Thyroid gland (tissue), 4 donors: Measurements from ENCODE around the gene WWTR1. TPM values are rescaled to one million over a fixed set of nuclear protein-coding genes. Genes with fewer than 3 reads are reported as not detected.
A peak's percentile ranks its signal among the peaks of the same experiment; 100 is the strongest.

Experiments
- DNase-seq, 2 donors: peaks; one replicate each; pipeline ENCODE4 v3.0.0-alpha.2; 2019
- H3K27ac ChIP-seq, 3 donors: fragments of 200-600 bp; sonication (generic); 1 replicate in 2 of 3; 2 replicates in 1 of 3; pipeline ENCODE4 v1.5.1; 2016 to 2019; ENCODE audit warnings: mild to moderate bottlenecking in 1 of 3, moderate library complexity in 1 of 3
- H3K27me3 ChIP-seq: fragments of 200-600 bp; sonication (generic); one replicate; pipeline ENCODE4 v1.5.1; 2019
- H3K36me3 ChIP-seq, 2 donors: fragments of 200-600 bp; sonication (generic); one replicate each; pipeline ENCODE4 v1.5.1; 2016 to 2019
- H3K4me1 ChIP-seq, 2 donors: fragments of 200-600 bp; sonication (generic); one replicate each; pipeline ENCODE4 v1.5.1; 2017 to 2019
- H3K4me3 ChIP-seq, 3 donors: fragments of 200-600 bp; sonication (generic); replicated peaks in 1 of 3; 1 replicate in 2 of 3; 2 replicates in 1 of 3; pipeline ENCODE4 v1.5.1; 2016; ENCODE audit warnings: mild to moderate bottlenecking in 1 of 3
- H3K9me3 ChIP-seq: fragments of 200-600 bp; sonication (generic); one replicate; pipeline ENCODE4 v1.5.1; 2017
- CTCF ChIP-seq, 6 experiments: fragments of 200-600 bp in 3 of 6; fragments of 450-650 bp in 3 of 6; sonication (generic) in 3 of 6; IDR thresholded peaks; one replicate each; pipeline ENCODE4 v1.5.1; 2016 to 2019; ENCODE audit warnings: antibody characterized with exemption in 6 of 6, mild to moderate bottlenecking in 2 of 6, inconsistent platforms in 1 of 6, moderate library complexity in 1 of 6
- POLR2A ChIP-seq, 2 donors: fragments of 450-650 bp; IDR thresholded peaks; one replicate each; pipeline ENCODE4 v1.6.1; 2017; ENCODE audit warnings: antibody characterized with exemption in 2 of 2, mild to moderate bottlenecking in 2 of 2, moderate library complexity in 1 of 2
- WGBS, 2 donors: methylation state at CpG; one replicate each; pipeline ENCODE4 v1.1.5; 2017; 5-methylcytosine and 5-hydroxymethylcytosine counted together
- intact Hi-C: fragments of 100-400 bp; cut with DNase I; formaldehyde crosslinking; loops from one replicate; pipeline ENCODE4 v1.15.1; 2023
- total RNA-seq, 4 donors: library from RNA; depleted of rRNA; stranded (reverse); fragments of >200 nt; gene quantifications; one replicate each; pipeline ENCODE4 v1.2.3, GENCODE V29; 2016

Gene WWTR1
- total RNA-seq, 4 donors from 2014 or later = 56.7 to 87.6 (median 78.5) TPM

- Histone ChIP-seq H3K4me3 (no peak overlapping the region), H3K27ac (peak overlapping the region in 2 of 3 donors; percentile 20 to 95), H3K4me1 (peaks cover 47 to 70% of the 10 kb centered on the region in 2 donors), H3K36me3 (no peaks in the 10 kb centered on the region), H3K9me3 (no peaks in the 10 kb centered on the region), H3K27me3 (no peaks in the 10 kb centered on the region)
- intact Hi-C loops = loop anchor here (10.0 kb wide), 1 partner anchor 52 kb away; no protein-coding TSS in a partner anchor
- WGBS, 2 donors = 49 to 57% methylated on average over 8 of the region's 8 CpGs
- no peak for DNase-seq
- TF ChIP-seq CTCF (IDR thresholded peaks at IDR 0.05) (no peak), POLR2A (IDR thresholded peaks at IDR 0.05) (no peak)
Measured at GRCh38 chr3:149532489-149533180, 125.2 kb downstream of the WWTR1 start.

GRCh38 chr3:149529099-149529498 is 128.7 kb downstream of the WWTR1 start:
- H3K27me3 ChIP-seq = no peaks in the 10 kb centered on the region
- H3K4me1 ChIP-seq = peaks cover 21 to 43% of the 10 kb centered on the region in 2 donors
- TF ChIP-seq CTCF (IDR thresholded peaks at IDR 0.05) = no peak
- TF ChIP-seq POLR2A (IDR thresholded peaks at IDR 0.05) = no peak
- no peak for DNase-seq
- no peak overlapping the region for H3K4me3 ChIP-seq
- intact Hi-C loops = loop anchor here (5.0 kb wide), 1 partner anchor 188 kb away; no protein-coding TSS in a partner anchor
- peak overlapping the region in 1 of 3 donors; percentile 77 for H3K27ac ChIP-seq
- peaks cover 0 to 6% of the 10 kb centered on the region in 2 donors for H3K36me3 ChIP-seq
- no peaks in the 10 kb centered on the region for H3K9me3 ChIP-seq
- WGBS, 2 donors = 92 to 93% methylated on average over 2 of the region's 2 CpGs

- Histone ChIP-seq H3K36me3 (peaks cover 0 to 6% of the 10 kb centered on the region in 2 donors), H3K9me3 (no peaks in the 10 kb centered on the region), H3K4me3 (no peak overlapping the region), H3K27ac (peak overlapping the region; percentile 3 to 77 (median 75)), H3K27me3 (no peaks in the 10 kb centered on the region), H3K4me1 (peaks cover 18 to 38% of the 10 kb centered on the region in 2 donors)
- WGBS, 2 donors = 68 to 76% methylated on average over 4 of the region's 4 CpGs
- intact Hi-C loops = loop anchor here (5.0 kb wide), 1 partner anchor 189 kb away; no protein-coding TSS in a partner anchor
- DNase-seq = no peak
- TF ChIP-seq CTCF (IDR thresholded peaks at IDR 0.05) = no peak
- no peak for TF ChIP-seq POLR2A (IDR thresholded peaks at IDR 0.05)
Measured at GRCh38 chr3:149528340-149528650, 129.5 kb downstream of the WWTR1 start.

GRCh38 chr3:149527531-149528339 is 130.1 kb downstream of the WWTR1 start:
- peak overlapping the region; percentile 21 to 77 (median 75) for H3K27ac ChIP-seq
- intact Hi-C loops = loop anchor here (5.0 kb wide), 1 partner anchor 190 kb away; no protein-coding TSS in a partner anchor
- 41 to 52% methylated on average over 5 of the region's 5 CpGs for WGBS, 2 donors
- DNase-seq = peak; percentile 37 to 45
- H3K27me3 ChIP-seq = no peaks in the 10 kb centered on the region
- no peaks in the 10 kb centered on the region for H3K9me3 ChIP-seq
- no peak overlapping the region for H3K4me3 ChIP-seq
- peaks cover 15 to 33% of the 10 kb centered on the region in 2 donors for H3K4me1 ChIP-seq
- TF ChIP-seq POLR2A (IDR thresholded peaks at IDR 0.05) = no peak
- TF ChIP-seq CTCF (IDR thresholded peaks at IDR 0.05) = peak in 4 of 6 experiments; percentile 27 to 57 (median 44)
- H3K36me3 ChIP-seq = peaks cover 0 to 6% of the 10 kb centered on the region in 2 donors
